Gastrocnemius medialis (tissue), 4 donors: ENCODE data around the gene CD27. TPM values are rescaled to one million over a fixed set of nuclear protein-coding genes. Genes with fewer than 3 reads are reported as not detected.
A peak's percentile ranks its signal among the peaks of the same experiment; 100 is the strongest.
"Not testable (repeated sequence)": the region's sequence is repeated elsewhere in the genome, so short reads cannot be mapped to it uniquely, and the experiment has no call there.

Experiments used
- ATAC-seq, 2 donors: fragments of 150-250 bp; one replicate each; pipeline ENCODE4 v1.9.1; 2016
- DNase-seq, 2 donors: peaks; one replicate each; pipeline ENCODE4 v3.0.0-alpha.2; 2019
- H3K27ac ChIP-seq, 4 donors: fragments of 200-600 bp; sonication (generic); 1 replicate in 1 of 4; 2 replicates in 3 of 4; pipeline ENCODE4 v1.5.1; 2016 to 2018; ENCODE audit warnings: mild to moderate bottlenecking in 2 of 4, moderate library complexity in 1 of 4
- H3K27me3 ChIP-seq, 3 donors: fragments of 200-600 bp; sonication (generic) in 2 of 3; 1 replicate in 1 of 3; 2 replicates in 2 of 3; pipeline versions ENCODE4 v1.5.1 to v1.6.0; 2016 to 2019; ENCODE audit warnings: mild to moderate bottlenecking in 1 of 3, moderate library complexity in 1 of 3
- H3K36me3 ChIP-seq, 2 donors: fragments of 200-600 bp; sonication (generic) in 1 of 2; one replicate each; pipeline ENCODE4 v1.5.1; 2017 to 2018
- H3K4me1 ChIP-seq, 2 donors: fragments of 200-600 bp; sonication (generic) in 1 of 2; one replicate each; pipeline ENCODE4 v1.5.1; 2016 to 2017; ENCODE audit warnings: mild to moderate bottlenecking in 2 of 2
- H3K4me3 ChIP-seq, 4 donors: fragments of 200-600 bp; sonication (generic) in 3 of 4; 1 replicate in 1 of 4; 2 replicates in 3 of 4; pipeline ENCODE4 v1.5.1; 2016 to 2019; ENCODE audit warnings: mild to moderate bottlenecking in 2 of 4
- H3K9me3 ChIP-seq, 3 donors: fragments of 200-600 bp; sonication (generic) in 2 of 3; 1 replicate in 1 of 3; 2 replicates in 2 of 3; pipeline ENCODE4 v1.5.1; 2016 to 2019
- POLR2A ChIP-seq, 2 donors: fragments of 450-650 bp; IDR thresholded peaks; one replicate each; pipeline ENCODE4 v1.6.1; 2017; ENCODE audit warnings: antibody characterized with exemption in 2 of 2, mild to moderate bottlenecking in 2 of 2, moderate library complexity in 2 of 2
- in situ Hi-C, 4 donors: fragments of 200-750 bp; cut with MboI; loops; one replicate each; pipeline versions ENCODE4 v1.15.0 to v1.8.0; 2017; ENCODE audit warnings: low sequenced_read_pairs in 4 of 4
- intact Hi-C: fragments of 100-400 bp; cut with DNase I; formaldehyde crosslinking; loops from one replicate; pipeline ENCODE4 v1.15.1; 2023; ENCODE audit warnings: low total_unique reads
- total RNA-seq, 4 donors: library from RNA; depleted of rRNA; stranded (reverse); fragments of >200 nt; gene quantifications; one replicate each; pipeline versions ENCODE4 v1.1.0 to v1.2.3, GENCODE V29; 2016
- TF ChIP-seq, protein P1 (sequence below), 5 experiments: fragments of 450-650 bp in 3 of 5; fragments of 200-600 bp in 2 of 5; sonication (generic) in 2 of 5; IDR thresholded peaks in 4 of 5; conservative IDR thresholded peaks in 1 of 5; 1 replicate in 4 of 5; 2 replicates in 1 of 5; pipeline ENCODE4 v1.5.1; 2016 to 2019; ENCODE audit warnings: antibody characterized with exemption in 5 of 5, mild to moderate bottlenecking in 3 of 5, moderate library complexity in 3 of 5

CD27 gene
- total RNA-seq, 4 donors from 2014 or later: 0.55 TPM; not detected in 3

DNA sequence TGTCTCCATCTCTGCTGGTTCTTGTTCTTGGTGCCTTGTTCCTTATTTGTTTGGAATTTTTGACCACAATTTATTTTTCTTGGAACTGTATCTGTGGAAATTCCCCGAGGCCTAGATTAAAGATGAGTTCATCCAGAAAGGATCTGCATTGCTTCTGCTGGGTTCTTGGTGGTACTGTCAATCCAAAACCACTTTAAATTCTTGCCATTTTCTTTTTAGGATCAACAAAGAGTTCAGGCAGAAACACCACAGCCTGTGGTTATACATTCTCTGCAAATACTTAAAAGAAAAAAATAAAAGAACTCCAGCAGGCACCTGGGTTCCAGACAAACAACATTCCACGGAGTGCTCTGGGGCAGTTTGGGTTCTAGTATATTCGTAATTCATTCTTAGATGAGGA is 31.7 kb downstream of the CD27 start:
- no peaks in the 10 kb centered on the region for H3K27me3 ChIP-seq

DNA sequence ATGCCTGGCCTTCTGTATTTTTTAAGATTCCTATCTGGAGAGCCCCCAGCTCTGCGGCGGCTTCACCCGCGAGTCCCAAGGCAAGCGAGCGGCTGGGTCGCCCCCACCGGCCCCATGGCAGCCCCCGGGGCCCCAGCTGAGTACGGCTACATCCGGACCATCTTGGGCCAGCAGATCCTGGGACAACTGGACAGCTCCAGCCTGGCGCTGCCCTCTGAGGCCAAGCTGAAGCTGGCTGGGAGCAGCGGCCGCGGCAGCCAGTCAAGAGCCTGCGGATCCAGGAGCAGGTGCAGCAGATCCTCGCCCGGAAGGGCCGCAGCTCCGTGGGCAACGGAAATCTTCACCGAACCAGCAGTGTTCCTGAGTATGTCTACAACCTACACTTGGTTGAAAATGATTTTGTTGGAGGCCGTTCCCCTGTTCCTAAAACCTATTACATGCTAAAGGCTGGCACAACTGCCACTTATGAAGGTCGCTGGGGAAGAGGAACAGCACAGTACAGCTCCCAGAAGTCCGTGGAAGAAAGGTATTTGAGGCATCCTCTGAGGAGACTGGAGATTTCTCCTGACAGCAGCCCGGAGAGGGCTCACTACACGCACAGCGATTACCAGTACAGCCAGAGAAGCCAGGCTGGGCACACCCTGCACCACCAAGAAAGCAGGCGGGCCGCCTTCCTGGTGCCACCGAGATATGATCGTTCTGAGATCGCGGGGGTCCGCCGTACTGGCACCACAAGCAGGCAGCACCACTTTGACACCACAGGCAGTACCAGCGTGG is 33.0 kb downstream of the CD27 start:
- DNase-seq, H3K4me1 ChIP-seq, H3K36me3 ChIP-seq, H3K4me3 ChIP-seq, in situ Hi-C loops, H3K27me3 ChIP-seq, H3K27ac ChIP-seq, intact Hi-C loops, H3K9me3 ChIP-seq: not testable (repeated sequence)
- peak in 1 of 2 donors; percentile 30 for ATAC-seq

More for the DNA sequence above, 31.7 kb downstream of the CD27 start:
- intact Hi-C loops: no loop called here
- in situ Hi-C loops: no loop called here
- Histone ChIP-seq H3K9me3 (no peaks in the 10 kb centered on the region), H3K36me3 (no peaks in the 10 kb centered on the region), H3K27ac (no peak overlapping the region), H3K4me3 (no peak overlapping the region), H3K4me1 (peaks cover under 1 to 5% of the 10 kb centered on the region in 2 donors)
- TF ChIP-seq, protein P1, sequence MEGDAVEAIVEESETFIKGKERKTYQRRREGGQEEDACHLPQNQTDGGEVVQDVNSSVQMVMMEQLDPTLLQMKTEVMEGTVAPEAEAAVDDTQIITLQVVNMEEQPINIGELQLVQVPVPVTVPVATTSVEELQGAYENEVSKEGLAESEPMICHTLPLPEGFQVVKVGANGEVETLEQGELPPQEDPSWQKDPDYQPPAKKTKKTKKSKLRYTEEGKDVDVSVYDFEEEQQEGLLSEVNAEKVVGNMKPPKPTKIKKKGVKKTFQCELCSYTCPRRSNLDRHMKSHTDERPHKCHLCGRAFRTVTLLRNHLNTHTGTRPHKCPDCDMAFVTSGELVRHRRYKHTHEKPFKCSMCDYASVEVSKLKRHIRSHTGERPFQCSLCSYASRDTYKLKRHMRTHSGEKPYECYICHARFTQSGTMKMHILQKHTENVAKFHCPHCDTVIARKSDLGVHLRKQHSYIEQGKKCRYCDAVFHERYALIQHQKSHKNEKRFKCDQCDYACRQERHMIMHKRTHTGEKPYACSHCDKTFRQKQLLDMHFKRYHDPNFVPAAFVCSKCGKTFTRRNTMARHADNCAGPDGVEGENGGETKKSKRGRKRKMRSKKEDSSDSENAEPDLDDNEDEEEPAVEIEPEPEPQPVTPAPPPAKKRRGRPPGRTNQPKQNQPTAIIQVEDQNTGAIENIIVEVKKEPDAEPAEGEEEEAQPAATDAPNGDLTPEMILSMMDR (IDR thresholded peaks at IDR 0.05 in 4 of 5, conservative IDR thresholded peaks at IDR 0.05 in 1 of 5): no peak
- TF ChIP-seq POLR2A (IDR thresholded peaks at IDR 0.05): no peak
- DNase-seq (no peak), ATAC-seq (no peak)

DNA sequence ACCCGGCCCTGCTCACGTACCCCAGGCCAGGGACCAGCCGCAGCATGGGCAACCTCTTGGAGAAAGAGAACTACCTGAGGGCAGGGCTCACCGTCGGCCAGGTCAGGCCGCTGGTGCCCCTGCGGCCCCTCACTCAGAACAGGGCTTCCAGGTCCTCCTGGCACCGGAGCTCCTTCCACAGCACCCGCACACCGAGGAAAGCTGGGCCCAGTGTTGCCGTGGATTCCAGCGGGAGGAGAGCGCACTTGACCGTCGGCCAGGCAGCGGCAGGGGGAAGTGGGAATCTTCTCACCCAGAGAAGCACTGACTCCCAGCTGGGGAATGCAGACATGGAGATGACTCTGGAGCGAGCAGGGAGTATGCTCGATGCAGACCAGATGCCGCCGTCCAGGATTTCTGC is 33.7 kb downstream of the CD27 start:
- no peak for ATAC-seq
- no peak for TF ChIP-seq POLR2A (IDR thresholded peaks at IDR 0.05)
- TF ChIP-seq, protein P1 (IDR thresholded peaks at IDR 0.05 in 4 of 5, conservative IDR thresholded peaks at IDR 0.05 in 1 of 5): no peak
- DNase-seq: no peak
- Histone ChIP-seq H3K27ac (no peak overlapping the region), H3K27me3 (no peaks in the 10 kb centered on the region), H3K36me3 (no peaks in the 10 kb centered on the region), H3K9me3 (no peaks in the 10 kb centered on the region), H3K4me3 (no peak overlapping the region), H3K4me1 (no peaks in the 10 kb centered on the region)
- intact Hi-C loops (no loop called here), in situ Hi-C loops (no loop called here)

DNA sequence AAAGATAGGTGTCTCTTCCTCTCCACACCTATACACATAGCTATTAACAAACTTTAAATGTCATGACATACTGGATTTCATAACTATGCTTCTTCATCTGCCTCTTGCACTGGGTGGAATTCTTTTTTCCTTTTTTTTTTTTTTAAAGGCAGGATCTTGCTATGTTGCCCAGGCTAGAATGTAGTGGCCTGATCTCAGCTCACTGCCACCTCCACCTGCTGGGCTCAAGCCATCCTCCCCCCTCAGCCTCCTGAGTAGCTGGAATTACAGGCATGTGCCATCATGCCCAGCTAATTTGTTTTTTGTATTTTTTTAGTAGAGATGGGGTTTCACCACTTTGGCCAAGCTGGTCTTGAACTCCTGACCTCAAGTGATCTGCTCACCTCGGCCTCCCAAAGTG is 43.5 kb downstream of the CD27 start:
- ATAC-seq: no peak
- TF ChIP-seq, protein P1 (IDR thresholded peaks at IDR 0.05 in 4 of 5, conservative IDR thresholded peaks at IDR 0.05 in 1 of 5): no peak
- no peak for TF ChIP-seq POLR2A (IDR thresholded peaks at IDR 0.05)
- in situ Hi-C loops: no loop called here

DNA sequence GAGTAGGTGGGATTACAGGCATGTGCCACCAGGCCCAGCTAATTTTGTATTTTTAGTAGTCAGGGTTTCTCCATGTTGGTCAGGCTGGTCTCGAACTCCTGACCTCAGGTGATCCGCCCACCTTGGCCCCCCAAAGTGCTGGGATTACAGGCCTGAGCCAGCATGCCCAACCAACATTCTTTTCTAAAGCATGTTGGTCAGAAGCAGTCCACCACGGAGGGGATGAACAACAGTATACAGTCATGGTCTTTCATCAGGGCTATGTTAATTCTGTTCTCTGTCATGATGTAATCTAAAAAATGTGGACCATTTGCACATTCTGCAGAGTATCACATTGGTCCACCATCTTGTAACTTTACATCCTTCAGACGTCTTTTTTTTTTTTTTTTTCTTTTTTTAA is 44.7 kb downstream of the CD27 start:
- no peak for TF ChIP-seq POLR2A (IDR thresholded peaks at IDR 0.05)
- TF ChIP-seq, protein P1 (IDR thresholded peaks at IDR 0.05 in 4 of 5, conservative IDR thresholded peaks at IDR 0.05 in 1 of 5): no peak
- DNase-seq (no peak), ATAC-seq (no peak)
- Histone ChIP-seq H3K27me3 (no peaks in the 10 kb centered on the region), H3K36me3 (peaks cover 4 to 15% of the 10 kb centered on the region in 2 donors), H3K4me1 (peaks cover 9 to 18% of the 10 kb centered on the region in 2 donors), H3K27ac (no peak overlapping the region), H3K4me3 (no peak overlapping the region), H3K9me3 (no peaks in the 10 kb centered on the region)
- intact Hi-C loops (no loop called here), in situ Hi-C loops (no loop called here)

More for the DNA sequence above, 43.5 kb downstream of the CD27 start:
- no peak overlapping the region for H3K4me3 ChIP-seq
- DNase-seq: no peak
- peaks cover 4 to 15% of the 10 kb centered on the region in 2 donors for H3K36me3 ChIP-seq
- H3K4me1 ChIP-seq: peaks cover 6 to 12% of the 10 kb centered on the region in 2 donors
- H3K27ac ChIP-seq: no peak overlapping the region
- no peaks in the 10 kb centered on the region for H3K27me3 ChIP-seq
- H3K9me3 ChIP-seq: no peaks in the 10 kb centered on the region
- intact Hi-C loops: no loop called here

DNA sequence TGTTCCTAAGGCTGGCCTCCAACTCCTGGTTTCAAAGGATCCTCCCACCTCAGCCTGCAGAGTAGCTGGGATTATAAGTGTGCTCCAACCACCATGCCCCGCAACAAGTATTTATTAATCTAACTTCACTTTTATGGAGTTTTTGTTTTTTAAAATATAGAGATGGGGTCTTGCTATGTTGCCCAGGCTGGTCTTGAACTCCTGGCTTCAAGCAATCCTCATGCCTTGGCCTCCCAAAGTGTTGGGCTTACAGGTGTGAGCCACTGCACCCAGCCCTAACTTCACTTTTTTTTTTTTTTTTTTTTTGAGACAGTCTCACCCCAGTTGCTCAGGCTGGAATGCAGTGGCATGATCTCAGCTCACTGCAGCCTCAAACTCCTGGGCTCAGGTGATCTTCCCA is 45.9 kb downstream of the CD27 start:
- not testable (repeated sequence) for DNase-seq, ATAC-seq, H3K4me3 ChIP-seq, H3K27ac ChIP-seq, H3K9me3 ChIP-seq, H3K27me3 ChIP-seq
- intact Hi-C loops (loop anchor here (5.0 to 10.0 kb wide), 2 partner anchors 153 to 194 kb away; partner anchors contain the start of gene ZNF384), in situ Hi-C loops (loop anchor here in 1 of 4 donors (5.0 kb wide), 1 partner anchor 42 kb away; the partner anchor contains the start of gene GAPDH)
- peaks cover 21 to 27% of the 10 kb centered on the region in 2 donors for H3K4me1 ChIP-seq
- peaks cover 4 to 15% of the 10 kb centered on the region in 2 donors for H3K36me3 ChIP-seq
